Neural cell (in vitro differentiated cells): ENCODE results near the gene SCRN2. TPM values are rescaled to one million over a fixed set of nuclear protein-coding genes. Genes with fewer than 3 reads are reported as not detected.

Source experiments
- H2AFZ ChIP-seq: fragments of 200-600, 300-800 bp; sonication (generic), shearing (Covaris generic); 2 replicates; pipeline ENCODE4 v1.6.0; 2014; ENCODE audit warnings: low read depth, mild to moderate bottlenecking, antibody characterized with exemption, low read length, moderate library complexity
- H3F3A ChIP-seq: fragments of 200-600 bp; shearing (Covaris generic); 2 replicates; pipeline ENCODE4 v1.6.1; 2016; ENCODE audit warnings: mild to moderate bottlenecking, moderate library complexity, mixed read lengths, antibody characterized with exemption, low read length; ENCODE audit not compliant: insufficient read depth, poor library complexity, severe bottlenecking
- H3K27ac ChIP-seq: fragments of 200-600, 300-800 bp; sonication (generic), shearing (Covaris generic); 2 replicates; pipeline ENCODE4 v1.5.1; 2014; ENCODE audit warnings: mild to moderate bottlenecking, low read length, moderate library complexity
- H3K27me3 ChIP-seq: fragments of 300-800, 200-600 bp; sonication (generic), shearing (Covaris generic); 2 replicates; pipeline ENCODE4 v1.6.0; 2014; ENCODE audit warnings: mild to moderate bottlenecking, low read depth, low read length, moderate library complexity; ENCODE audit not compliant: insufficient read depth
- H3K36me3 ChIP-seq: fragments of 300-800, 200-600 bp; sonication (generic), shearing (Covaris generic); 2 replicates; pipeline ENCODE4 v1.5.1; 2014; ENCODE audit warnings: mild to moderate bottlenecking, antibody characterized with exemption, low read length, moderate library complexity; ENCODE audit not compliant: insufficient read depth
- H3K4me2 ChIP-seq: fragments of 300-800, 200-600 bp; sonication (generic), shearing (Covaris generic); 2 replicates; pipeline ENCODE4 v1.6.0; 2014; ENCODE audit warnings: mild to moderate bottlenecking, low read length
- H3K4me3 ChIP-seq: fragments of 300-800, 200-600 bp; sonication (generic), shearing (Covaris generic); 2 replicates; pipeline ENCODE4 v1.5.1; 2014; ENCODE audit warnings: mild to moderate bottlenecking, low read length, moderate library complexity
- H3K79me2 ChIP-seq: fragments of 200-600 bp; shearing (Covaris generic); replicated peaks from 2 replicates; pipeline ENCODE4 v1.6.0; 2014; ENCODE audit warnings: mild to moderate bottlenecking, low read length, moderate library complexity; ENCODE audit not compliant: insufficient read depth
- H3K9ac ChIP-seq: fragments of 300-800, 200-600 bp; sonication (generic), shearing (Covaris generic); 2 replicates; pipeline ENCODE4 v1.6.1; 2016; ENCODE audit warnings: mild to moderate bottlenecking, low read length, mixed read lengths
- H3K9me2 ChIP-seq: fragments of 200-600 bp; shearing (Covaris generic); 2 replicates; pipeline ENCODE4 v1.6.1; 2016; ENCODE audit warnings: mild to moderate bottlenecking, low read length, mixed read lengths; ENCODE audit not compliant: insufficient read depth
- H3K9me3 ChIP-seq: fragments of 200-600, 300-800 bp; sonication (generic), shearing (Covaris generic); 2 replicates; pipeline ENCODE4 v1.6.1; 2016; ENCODE audit warnings: mild to moderate bottlenecking, mixed run types, low read length, moderate library complexity, mixed read lengths
- H4K20me1 ChIP-seq: fragments of 200-600 bp; shearing (Covaris generic); 2 replicates; pipeline ENCODE4 v1.6.1; 2016; ENCODE audit warnings: mild to moderate bottlenecking, mixed run types; ENCODE audit not compliant: insufficient read depth
- CTCF ChIP-seq: fragments of 450-650 bp; IDR thresholded peaks from 2 replicates; pipeline ENCODE4 v1.5.1; 2014; ENCODE audit warnings: antibody characterized with exemption, mild to moderate bottlenecking, moderate library complexity; ENCODE audit not compliant: poor library complexity, severe bottlenecking
- EP300 ChIP-seq: fragments of 450-650 bp; conservative IDR thresholded peaks from 2 replicates; pipeline ENCODE4 v1.6.1; 2014; ENCODE audit warnings: antibody characterized with exemption, mild to moderate bottlenecking, moderate library complexity; ENCODE audit not compliant: poor library complexity, severe bottlenecking
- EZH2 ChIP-seq: fragments of 200-600, 300-800 bp; shearing (Covaris generic), sonication (generic); IDR thresholded peaks from 2 replicates; pipeline ENCODE4 v1.6.1; 2014; ENCODE audit warnings: antibody characterized with exemption, low read length, borderline replicate concordance, mild to moderate bottlenecking; ENCODE audit not compliant: insufficient read depth, poor library complexity, severe bottlenecking
- MXI1 ChIP-seq: fragments of 450-650 bp; conservative IDR thresholded peaks from 2 replicates; pipeline ENCODE4 v1.6.1; 2014; ENCODE audit warnings: antibody characterized with exemption, mild to moderate bottlenecking; ENCODE audit not compliant: poor library complexity, severe bottlenecking
- POLR2AphosphoS5 ChIP-seq: IDR thresholded peaks from 2 replicates; pipeline ENCODE4 v1.6.1; 2012
- RAD21 ChIP-seq: fragments of 450-650 bp; conservative IDR thresholded peaks from 2 replicates; pipeline ENCODE4 v1.6.1; 2014; ENCODE audit warnings: antibody characterized with exemption, mild to moderate bottlenecking, moderate library complexity
- SMC3 ChIP-seq: fragments of 450-650 bp; conservative IDR thresholded peaks from 2 replicates; pipeline ENCODE4 v1.6.1; 2014; ENCODE audit warnings: antibody characterized with exemption, mild to moderate bottlenecking, moderate library complexity; ENCODE audit not compliant: poor library complexity
- TAF1 ChIP-seq: IDR thresholded peaks from 2 replicates; pipeline ENCODE4 v1.6.1; 2012; ENCODE audit warnings: low read depth
- polyA plus RNA-seq: library from polyadenylated mRNA; depleted of rRNA; stranded (reverse); fragments of >200 nt; gene quantifications from 2 replicates; pipeline ENCODE4 v1.2.3, GENCODE V29; 2014
- TF ChIP-seq, protein P1 (sequence below): IDR thresholded peaks from 2 replicates; pipeline ENCODE4 v1.6.1; 2012; ENCODE audit warnings: borderline replicate concordance

SCRN2 gene
- polyA plus RNA-seq, 1 donor from 2014 or later = 94.0 TPM

DNA sequence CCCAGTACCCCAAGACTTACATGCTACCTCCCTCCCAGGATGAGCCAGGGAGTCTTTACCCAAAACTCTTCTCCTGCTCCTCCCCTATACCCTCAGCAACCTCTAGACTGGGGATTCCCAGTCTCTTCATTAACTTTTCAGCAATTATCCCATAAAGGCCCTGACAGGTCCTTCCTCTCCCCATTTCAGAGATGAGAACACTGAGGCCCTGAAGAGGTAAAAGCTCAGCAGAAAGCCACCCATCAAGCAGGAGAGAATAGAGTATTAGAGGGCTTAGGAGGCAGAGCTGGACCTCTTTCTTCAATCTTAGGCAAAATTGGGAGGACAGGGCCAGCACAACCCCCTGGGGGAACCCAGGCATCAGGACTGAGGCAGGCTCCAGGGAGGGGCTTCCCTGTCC, 15.8 kb upstream of the SCRN2 start:
- Histone ChIP-seq H3K9me2 (no peaks in the 10 kb centered on the region), H4K20me1 (no peaks in the 10 kb centered on the region), H3K4me3 (no peak overlapping the region), H3F3A (no peaks in the 10 kb centered on the region), H3K27ac (no peak overlapping the region), H3K79me2 (no peaks in the 10 kb centered on the region), H3K27me3 (peaks cover 53% of the 10 kb centered on the region), H3K4me2 (no peak overlapping the region), H3K9me3 (no peaks in the 10 kb centered on the region), H3K36me3 (no peaks in the 10 kb centered on the region), H3K9ac (no peak overlapping the region), H2AFZ (no peak overlapping the region)
- TF ChIP-seq EP300 = no peak
- no peak for TF ChIP-seq TAF1
- no peak for TF ChIP-seq RAD21
- TF ChIP-seq, protein P1, sequence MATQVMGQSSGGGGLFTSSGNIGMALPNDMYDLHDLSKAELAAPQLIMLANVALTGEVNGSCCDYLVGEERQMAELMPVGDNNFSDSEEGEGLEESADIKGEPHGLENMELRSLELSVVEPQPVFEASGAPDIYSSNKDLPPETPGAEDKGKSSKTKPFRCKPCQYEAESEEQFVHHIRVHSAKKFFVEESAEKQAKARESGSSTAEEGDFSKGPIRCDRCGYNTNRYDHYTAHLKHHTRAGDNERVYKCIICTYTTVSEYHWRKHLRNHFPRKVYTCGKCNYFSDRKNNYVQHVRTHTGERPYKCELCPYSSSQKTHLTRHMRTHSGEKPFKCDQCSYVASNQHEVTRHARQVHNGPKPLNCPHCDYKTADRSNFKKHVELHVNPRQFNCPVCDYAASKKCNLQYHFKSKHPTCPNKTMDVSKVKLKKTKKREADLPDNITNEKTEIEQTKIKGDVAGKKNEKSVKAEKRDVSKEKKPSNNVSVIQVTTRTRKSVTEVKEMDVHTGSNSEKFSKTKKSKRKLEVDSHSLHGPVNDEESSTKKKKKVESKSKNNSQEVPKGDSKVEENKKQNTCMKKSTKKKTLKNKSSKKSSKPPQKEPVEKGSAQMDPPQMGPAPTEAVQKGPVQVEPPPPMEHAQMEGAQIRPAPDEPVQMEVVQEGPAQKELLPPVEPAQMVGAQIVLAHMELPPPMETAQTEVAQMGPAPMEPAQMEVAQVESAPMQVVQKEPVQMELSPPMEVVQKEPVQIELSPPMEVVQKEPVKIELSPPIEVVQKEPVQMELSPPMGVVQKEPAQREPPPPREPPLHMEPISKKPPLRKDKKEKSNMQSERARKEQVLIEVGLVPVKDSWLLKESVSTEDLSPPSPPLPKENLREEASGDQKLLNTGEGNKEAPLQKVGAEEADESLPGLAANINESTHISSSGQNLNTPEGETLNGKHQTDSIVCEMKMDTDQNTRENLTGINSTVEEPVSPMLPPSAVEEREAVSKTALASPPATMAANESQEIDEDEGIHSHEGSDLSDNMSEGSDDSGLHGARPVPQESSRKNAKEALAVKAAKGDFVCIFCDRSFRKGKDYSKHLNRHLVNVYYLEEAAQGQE = no peak
- TF ChIP-seq SMC3 = no peak
- TF ChIP-seq MXI1 = no peak

- no peaks in the 10 kb centered on the region for H3K36me3 ChIP-seq
- no peak overlapping the region for H2AFZ ChIP-seq
- no peak overlapping the region for H3K27ac ChIP-seq
- H3K4me3 ChIP-seq = no peak overlapping the region
- H3K9ac ChIP-seq = no peak overlapping the region
- no peak overlapping the region for H3K4me2 ChIP-seq
- H3K9me2 ChIP-seq = no peaks in the 10 kb centered on the region
- no peaks in the 10 kb centered on the region for H3F3A ChIP-seq
- no peaks in the 10 kb centered on the region for H3K79me2 ChIP-seq
- H4K20me1 ChIP-seq = no peaks in the 10 kb centered on the region
- TF ChIP-seq MXI1 (no peak), RAD21 (no peak), EZH2 (no peak), SMC3 (no peak), EP300 (no peak), TAF1 (no peak), CTCF (no peak), POLR2AphosphoS5 (no peak)
- TF ChIP-seq, protein P1 = no peak
- H3K9me3 ChIP-seq = no peaks in the 10 kb centered on the region
- H3K27me3 ChIP-seq = peaks cover 64% of the 10 kb centered on the region
Observed at GRCh38 chr17:47855737-47856136, 14.7 kb upstream of the SCRN2 start.
